ENCODE results near the gene KIRREL2.
A peak's percentile ranks its signal among the peaks of the same experiment; 100 is the strongest.
"Not testable (repeated sequence)": the region's sequence is repeated elsewhere in the genome, so short reads cannot be mapped to it uniquely, and the experiment has no call there.

KIRREL2 gene

GRCh38 chr19:35856546-35857149 lies at the start of gene KIRREL2:
KIRREL2 (plus strand) TSS chr19:35856911; CDS start chr19:35857120, 209 bp downstream.
- peak; percentile 36 for DNase-seq

- no peak for DNase-seq
These were observed 49.1 kb upstream of the KIRREL2 start for GRCh38 chr19:35807633-35808032.

GRCh38 chr19:35811317-35812219 lies 45.1 kb upstream of the KIRREL2 start:
- no peak for DNase-seq

- DNase-seq = no peak
These were observed 44.3 kb upstream of the KIRREL2 start, which contains the start of gene PRODH2 for GRCh38 chr19:35812220-35813042. PRODH2 (minus strand) TSS chr19:35812845; CDS start chr19:35812805, 40 bp downstream.

- no peak for DNase-seq
These were observed 43.4 kb upstream of the KIRREL2 start for GRCh38 chr19:35813043-35813890.

- no peak for DNase-seq
These were observed 40.4 kb upstream of the KIRREL2 start for GRCh38 chr19:35816262-35816661.

- no peak for DNase-seq
These were observed 39.9 kb upstream of the KIRREL2 start for GRCh38 chr19:35816846-35817245.

- DNase-seq = no peak
These were observed 38.3 kb upstream of the KIRREL2 start for GRCh38 chr19:35818445-35818844.

- no peak for DNase-seq
These were observed 34.1 kb upstream of the KIRREL2 start for GRCh38 chr19:35822579-35822978.

- no peak for DNase-seq
These were observed 32.6 kb upstream of the KIRREL2 start for GRCh38 chr19:35824150-35824549.

- DNase-seq = peak; percentile 78
These were observed 27.9 kb upstream of the KIRREL2 start for GRCh38 chr19:35828692-35829301.

- DNase-seq = no peak
These were observed 25.7 kb upstream of the KIRREL2 start for GRCh38 chr19:35830986-35831385.

GRCh38 chr19:35832054-35832453 lies 24.7 kb upstream of the KIRREL2 start:
- no peak for DNase-seq

- DNase-seq = no peak
These were observed 22.7 kb upstream of the KIRREL2 start for GRCh38 chr19:35833972-35834371.

- DNase-seq = not testable (repeated sequence)
These were observed 20.6 kb upstream of the KIRREL2 start for GRCh38 chr19:35836096-35836495.

GRCh38 chr19:35841961-35842595 lies 14.6 kb upstream of the KIRREL2 start:
- DNase-seq = no peak

GRCh38 chr19:35842666-35843272 lies 13.9 kb upstream of the KIRREL2 start:
- no peak for DNase-seq

- no peak for DNase-seq
These were observed 12.8 kb upstream of the KIRREL2 start for GRCh38 chr19:35843676-35844481.

- DNase-seq = no peak
These were observed 12.1 kb upstream of the KIRREL2 start for GRCh38 chr19:35844482-35845214.

All from right hindlimb (tissue), 1 donor.